Loucy (cell line): ENCODE measurements around the gene GTPBP2.
"Not testable (repeated sequence)": the region's sequence is repeated elsewhere in the genome, so short reads cannot be mapped to it uniquely, and the experiment has no call there.

ENCODE experiments used
- H2AFZ ChIP-seq: fragments of 200-600 bp; sonication (generic); 2 replicates; pipeline ENCODE4 v1.6.0; 2016; ENCODE audit warnings: antibody characterized with exemption, mild to moderate bottlenecking, low read length, moderate library complexity
- H3F3A ChIP-seq: fragments of 200-600 bp; 2 replicates; pipeline ENCODE4 v1.6.0; 2016; ENCODE audit warnings: antibody characterized with exemption, low read depth, mild to moderate bottlenecking
- H3K27me3 ChIP-seq: fragments of 200-600 bp; sonication (generic); 2 replicates; pipeline ENCODE4 v1.6.1; 2014; ENCODE audit warnings: low read length, mild to moderate bottlenecking; ENCODE audit not compliant: insufficient read depth, poor library complexity, severe bottlenecking
- H3K36me3 ChIP-seq: fragments of 200-600 bp; sonication (generic); 2 replicates; pipeline ENCODE4 v1.6.1; 2016; ENCODE audit warnings: low read length; ENCODE audit not compliant: insufficient read depth
- H3K4me1 ChIP-seq: fragments of 200-600 bp; sonication (generic); 2 replicates; pipeline ENCODE4 v1.5.1; 2014; ENCODE audit warnings: low read length, mild to moderate bottlenecking; ENCODE audit not compliant: insufficient read depth, poor library complexity, severe bottlenecking
- H3K4me2 ChIP-seq: fragments of 200-600 bp; sonication (generic); 2 replicates; pipeline ENCODE4 v1.6.0; 2014; ENCODE audit warnings: antibody characterized with exemption, low read length, low read depth, mild to moderate bottlenecking; ENCODE audit not compliant: poor library complexity, severe bottlenecking
- H3K4me3 ChIP-seq: fragments of 200-600 bp; sonication (generic); 2 replicates; pipeline ENCODE4 v1.5.1; 2014; ENCODE audit warnings: low read length, mild to moderate bottlenecking, mixed read lengths; ENCODE audit not compliant: poor library complexity, severe bottlenecking
- H3K79me2 ChIP-seq: fragments of 200-600 bp; sonication (generic); 2 replicates; pipeline ENCODE4 v1.6.1; 2014; ENCODE audit warnings: low read length; ENCODE audit not compliant: insufficient read depth
- H3K9ac ChIP-seq: fragments of 200-600 bp; sonication (generic); 2 replicates; pipeline ENCODE4 v1.6.0; 2014; ENCODE audit warnings: mild to moderate bottlenecking, low read depth, low read length, moderate library complexity; ENCODE audit not compliant: poor library complexity, severe bottlenecking
- H3K9me2 ChIP-seq: fragments of 200-600 bp; sonication (generic); replicated peaks from 2 replicates; pipeline ENCODE4 v1.6.1; 2016; ENCODE audit warnings: low read depth, low read length, mixed read lengths
- H3K9me3 ChIP-seq: fragments of 200-600 bp; sonication (generic); 2 replicates; pipeline ENCODE4 v1.6.1; 2014; ENCODE audit warnings: mild to moderate bottlenecking, antibody characterized with exemption, low read length, low read depth; ENCODE audit not compliant: insufficient read depth
- H4K20me1 ChIP-seq: fragments of 200-600 bp; sonication (generic); 2 replicates; pipeline ENCODE4 v1.6.0; 2014; ENCODE audit warnings: antibody characterized with exemption, low read length, mild to moderate bottlenecking; ENCODE audit not compliant: insufficient read depth, poor library complexity, severe bottlenecking
- EZH2phosphoT487 ChIP-seq: fragments of 200-600 bp; IDR thresholded peaks from 2 replicates; pipeline ENCODE4 v1.6.1; 2018; ENCODE audit warnings: antibody characterized with exemption, mild to moderate bottlenecking, moderate library complexity, borderline replicate concordance
- TF ChIP-seq, protein P1 (sequence below): fragments of 200-600 bp; sonication (generic); conservative IDR thresholded peaks from 2 replicates; pipeline ENCODE4 v1.5.1; 2014; ENCODE audit warnings: mild to moderate bottlenecking, antibody characterized with exemption, low read length

GTPBP2 gene

DNA sequence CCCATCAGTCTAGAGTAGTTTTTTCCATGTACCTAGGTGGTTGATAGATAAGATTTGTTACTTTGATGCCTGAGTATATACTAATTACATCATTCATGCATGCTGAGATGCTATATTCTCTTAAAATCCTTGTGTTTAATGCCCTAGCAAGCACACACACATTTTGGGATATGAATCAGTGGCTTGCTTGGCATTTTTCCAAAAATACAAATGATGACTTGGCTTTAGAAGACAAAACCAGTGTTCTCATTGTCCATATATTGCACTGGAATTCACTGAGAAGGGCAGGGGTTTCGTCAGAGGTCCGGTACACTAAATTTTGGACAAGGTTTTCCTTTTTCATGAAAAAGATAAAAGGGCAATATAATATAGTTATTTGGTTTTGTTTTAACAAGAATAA lies 24.9 kb downstream of the GTPBP2 start:
- Histone ChIP-seq H3K4me2 (no peak overlapping the region), H3K9me2 (no peaks in the 10 kb centered on the region), H3K4me3 (no peak overlapping the region), H3K9me3 (no peaks in the 10 kb centered on the region), H3K9ac (no peak overlapping the region), H3F3A (no peaks in the 10 kb centered on the region), H3K79me2 (no peaks in the 10 kb centered on the region), H3K27me3 (no peaks in the 10 kb centered on the region), H3K4me1 (no peaks in the 10 kb centered on the region), H2AFZ (no peak overlapping the region), H3K36me3 (peaks cover 67% of the 10 kb centered on the region), H4K20me1 (no peaks in the 10 kb centered on the region)
- TF ChIP-seq EZH2phosphoT487: no peak
- TF ChIP-seq, protein P1, sequence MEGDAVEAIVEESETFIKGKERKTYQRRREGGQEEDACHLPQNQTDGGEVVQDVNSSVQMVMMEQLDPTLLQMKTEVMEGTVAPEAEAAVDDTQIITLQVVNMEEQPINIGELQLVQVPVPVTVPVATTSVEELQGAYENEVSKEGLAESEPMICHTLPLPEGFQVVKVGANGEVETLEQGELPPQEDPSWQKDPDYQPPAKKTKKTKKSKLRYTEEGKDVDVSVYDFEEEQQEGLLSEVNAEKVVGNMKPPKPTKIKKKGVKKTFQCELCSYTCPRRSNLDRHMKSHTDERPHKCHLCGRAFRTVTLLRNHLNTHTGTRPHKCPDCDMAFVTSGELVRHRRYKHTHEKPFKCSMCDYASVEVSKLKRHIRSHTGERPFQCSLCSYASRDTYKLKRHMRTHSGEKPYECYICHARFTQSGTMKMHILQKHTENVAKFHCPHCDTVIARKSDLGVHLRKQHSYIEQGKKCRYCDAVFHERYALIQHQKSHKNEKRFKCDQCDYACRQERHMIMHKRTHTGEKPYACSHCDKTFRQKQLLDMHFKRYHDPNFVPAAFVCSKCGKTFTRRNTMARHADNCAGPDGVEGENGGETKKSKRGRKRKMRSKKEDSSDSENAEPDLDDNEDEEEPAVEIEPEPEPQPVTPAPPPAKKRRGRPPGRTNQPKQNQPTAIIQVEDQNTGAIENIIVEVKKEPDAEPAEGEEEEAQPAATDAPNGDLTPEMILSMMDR: no peak

DNA sequence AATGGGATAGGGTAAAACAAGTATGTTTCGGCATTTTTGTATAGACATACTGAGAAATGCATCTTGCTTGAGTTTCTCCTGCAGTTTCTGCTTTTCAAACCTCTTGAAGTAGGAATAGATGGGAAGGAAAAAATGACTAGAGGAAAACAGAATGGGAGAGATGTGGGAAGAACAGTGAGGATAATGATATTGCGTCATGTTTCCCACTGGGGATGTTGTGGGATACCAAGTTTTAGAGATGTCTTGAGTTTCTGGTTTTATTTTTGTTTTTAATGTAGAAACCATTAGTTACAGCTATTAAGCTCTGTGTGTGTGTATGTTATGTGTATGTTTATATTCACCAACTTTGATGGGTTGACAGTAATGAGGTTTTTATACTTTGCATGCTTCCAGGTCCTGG lies 28.5 kb downstream of the GTPBP2 start:
- H3K79me2 ChIP-seq: no peaks in the 10 kb centered on the region
- no peaks in the 10 kb centered on the region for H4K20me1 ChIP-seq
- H2AFZ ChIP-seq: no peak overlapping the region
- H3K36me3 ChIP-seq: peaks cover 64% of the 10 kb centered on the region
- TF ChIP-seq, protein P1: no peak
- TF ChIP-seq EZH2phosphoT487: no peak
- H3K9ac ChIP-seq: no peak overlapping the region
- H3F3A ChIP-seq: no peaks in the 10 kb centered on the region
- no peaks in the 10 kb centered on the region for H3K27me3 ChIP-seq
- no peaks in the 10 kb centered on the region for H3K9me3 ChIP-seq
- no peak overlapping the region for H3K4me3 ChIP-seq
- H3K4me2 ChIP-seq: no peak overlapping the region
- no peaks in the 10 kb centered on the region for H3K4me1 ChIP-seq
- H3K9me2 ChIP-seq: no peaks in the 10 kb centered on the region

DNA sequence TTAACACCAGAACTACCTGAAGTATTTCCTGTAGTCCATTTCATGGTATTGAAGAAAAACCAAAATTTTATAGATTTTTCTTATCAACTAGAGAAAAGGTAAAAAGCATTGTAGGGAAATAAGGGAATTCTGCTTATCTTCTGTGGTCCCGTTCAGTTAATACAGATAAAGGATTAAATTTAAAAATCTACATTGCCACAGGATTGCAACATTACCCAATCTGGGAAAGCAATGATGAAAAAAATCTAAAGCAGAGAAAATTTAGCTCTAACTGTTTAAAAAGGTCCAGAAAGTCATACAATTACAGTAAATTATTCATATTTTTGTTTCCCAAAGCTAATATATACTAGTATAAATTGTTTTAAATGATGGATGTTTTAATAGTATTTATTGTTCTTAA lies 35.1 kb downstream of the GTPBP2 start:
- H3K9me3 ChIP-seq: no peaks in the 10 kb centered on the region
- H3K4me3 ChIP-seq: no peak overlapping the region
- no peaks in the 10 kb centered on the region for H3F3A ChIP-seq
- H3K9me2 ChIP-seq: no peaks in the 10 kb centered on the region
- no peaks in the 10 kb centered on the region for H3K27me3 ChIP-seq
- H3K4me1 ChIP-seq: no peaks in the 10 kb centered on the region
- no peak for TF ChIP-seq EZH2phosphoT487
- TF ChIP-seq, protein P1: no peak
- peaks cover 9% of the 10 kb centered on the region for H3K79me2 ChIP-seq
- H3K4me2 ChIP-seq: no peak overlapping the region
- no peak overlapping the region for H3K9ac ChIP-seq
- peaks cover 28% of the 10 kb centered on the region; the same call in 1 of the 2 replicates for H3K36me3 ChIP-seq
- no peak overlapping the region for H2AFZ ChIP-seq
- no peaks in the 10 kb centered on the region for H4K20me1 ChIP-seq

DNA sequence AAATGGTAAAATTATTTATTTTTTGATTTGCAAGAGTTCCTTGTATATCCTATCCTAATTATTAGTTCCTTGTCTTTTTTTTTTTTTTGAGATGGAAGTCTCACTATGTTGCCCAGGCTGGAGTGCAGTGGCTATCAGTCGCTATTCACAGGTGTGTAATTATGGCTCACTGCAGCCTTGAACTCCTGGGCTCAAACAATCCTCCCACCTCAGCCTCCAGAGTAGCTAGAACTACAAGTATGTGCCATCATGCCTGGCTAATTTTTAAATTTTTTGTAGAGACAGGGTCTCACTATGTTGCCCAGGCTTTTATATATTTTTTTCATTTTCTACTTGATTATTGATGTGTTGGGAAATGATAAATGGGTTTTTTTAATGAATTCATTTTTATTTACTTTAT lies 39.5 kb downstream of the GTPBP2 start:
- H3K4me1 ChIP-seq: not testable (repeated sequence)

More for the DNA sequence above, 39.5 kb downstream of the GTPBP2 start:
- not testable (repeated sequence) for H4K20me1 ChIP-seq, H3K27me3 ChIP-seq, H2AFZ ChIP-seq, H3K9me3 ChIP-seq, H3K4me3 ChIP-seq, H3K4me2 ChIP-seq, H3K79me2 ChIP-seq, H3K9me2 ChIP-seq, H3K9ac ChIP-seq, H3F3A ChIP-seq
- H3K36me3 ChIP-seq: peaks cover 40% of the 10 kb centered on the region; the same call in 1 of the 2 replicates
